MM.1S (cell line): ENCODE measurements around the gene KLHDC3.

Experiments
- EZH2 ChIP-seq: fragments of 300-600 bp; sonication (generic); optimal IDR thresholded peaks from 2 replicates; pipeline ENCODE3; 2017; ENCODE audit warnings: low read depth, mild to moderate bottlenecking, antibody characterized with exemption, low read length, mixed read lengths
- EZH2phosphoT487 ChIP-seq: fragments of 300-600 bp; sonication (generic); IDR thresholded peaks from 2 replicates; pipeline ENCODE4 v1.6.1; 2018; ENCODE audit warnings: antibody characterized with exemption, low read length
- TF ChIP-seq, protein P1 (sequence below): fragments of 300-600 bp; sonication (generic); IDR thresholded peaks from 2 replicates; pipeline ENCODE4 v1.5.1; 2016; ENCODE audit warnings: antibody characterized with exemption, low read length, mixed read lengths

DNA sequence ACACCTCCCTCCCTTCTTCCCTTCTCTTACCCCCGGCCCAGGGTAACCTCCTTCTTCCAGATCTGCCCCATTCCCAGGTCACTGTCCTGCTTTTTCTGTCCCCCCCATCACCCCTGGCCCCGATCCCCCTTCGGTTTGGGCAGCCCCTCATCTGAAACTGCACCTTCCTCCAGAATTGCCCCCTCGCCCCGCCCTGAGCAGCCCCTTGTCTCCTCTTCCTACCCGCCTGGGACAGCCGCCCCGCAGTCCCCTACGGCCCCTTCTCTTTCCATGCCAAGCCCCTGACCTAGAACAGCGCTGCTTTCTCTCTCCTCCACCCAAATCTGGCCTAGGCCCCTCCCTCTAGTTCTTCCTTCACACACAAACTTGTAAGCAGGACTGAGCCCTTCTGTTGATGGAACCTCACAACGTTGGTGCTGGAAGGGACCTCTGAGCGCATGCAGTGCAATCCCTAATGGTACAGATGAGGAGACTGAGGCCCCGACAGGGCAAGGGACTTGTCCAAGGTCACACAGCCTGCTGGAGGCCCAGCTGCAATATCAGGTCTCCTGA, 29.0 kb upstream of the KLHDC3 start:
- TF ChIP-seq, protein P1, sequence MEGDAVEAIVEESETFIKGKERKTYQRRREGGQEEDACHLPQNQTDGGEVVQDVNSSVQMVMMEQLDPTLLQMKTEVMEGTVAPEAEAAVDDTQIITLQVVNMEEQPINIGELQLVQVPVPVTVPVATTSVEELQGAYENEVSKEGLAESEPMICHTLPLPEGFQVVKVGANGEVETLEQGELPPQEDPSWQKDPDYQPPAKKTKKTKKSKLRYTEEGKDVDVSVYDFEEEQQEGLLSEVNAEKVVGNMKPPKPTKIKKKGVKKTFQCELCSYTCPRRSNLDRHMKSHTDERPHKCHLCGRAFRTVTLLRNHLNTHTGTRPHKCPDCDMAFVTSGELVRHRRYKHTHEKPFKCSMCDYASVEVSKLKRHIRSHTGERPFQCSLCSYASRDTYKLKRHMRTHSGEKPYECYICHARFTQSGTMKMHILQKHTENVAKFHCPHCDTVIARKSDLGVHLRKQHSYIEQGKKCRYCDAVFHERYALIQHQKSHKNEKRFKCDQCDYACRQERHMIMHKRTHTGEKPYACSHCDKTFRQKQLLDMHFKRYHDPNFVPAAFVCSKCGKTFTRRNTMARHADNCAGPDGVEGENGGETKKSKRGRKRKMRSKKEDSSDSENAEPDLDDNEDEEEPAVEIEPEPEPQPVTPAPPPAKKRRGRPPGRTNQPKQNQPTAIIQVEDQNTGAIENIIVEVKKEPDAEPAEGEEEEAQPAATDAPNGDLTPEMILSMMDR: no peak
- TF ChIP-seq EZH2phosphoT487 (no peak), EZH2 (no peak)
